Heart left ventricle (tissue), 16 donors: ENCODE results near the gene MYO7B. TPM values are rescaled to one million over a fixed set of nuclear protein-coding genes. Genes with fewer than 3 reads are reported as not detected.

Source experiments
- ATAC-seq, 4 donors: fragments of 200-7000 bp; cut with Tn5 transposase; one replicate each; pipeline ENCODE4 v1.9.1; 2020 to 2022; ENCODE audit warnings: moderate library complexity in 4 of 4, mild to moderate bottlenecking in 3 of 4, moderate number of reproducible peaks in 1 of 4
- DNase-seq, 5 donors: peaks; one replicate each; pipeline ENCODE4 v3.0.0-alpha.2; 2020
- H3K27ac ChIP-seq, 12 donors: fragments of 200-600 bp; sonication (generic) in 4 of 12; one replicate each; pipeline versions ENCODE4 v1.5.0 to v1.8.0; 2016 to 2022; ENCODE audit warnings: mild to moderate bottlenecking in 2 of 12
- H3K27me3 ChIP-seq, 9 donors: fragments of 200-600 bp; sonication (generic) in 2 of 9; one replicate each; pipeline versions ENCODE4 v1.5.1 to v1.8.0; 2016 to 2022; ENCODE audit warnings: mild to moderate bottlenecking in 3 of 9
- H3K36me3 ChIP-seq, 9 donors: fragments of 200-600 bp; sonication (generic) in 2 of 9; one replicate each; pipeline versions ENCODE4 v1.5.0 to v1.8.0; 2018 to 2022; ENCODE audit warnings: mild to moderate bottlenecking in 2 of 9
- H3K4me1 ChIP-seq, 12 donors: fragments of 200-600 bp; sonication (generic) in 4 of 12; one replicate each; pipeline versions ENCODE4 v1.5.0 to v1.8.0; 2016 to 2022; ENCODE audit warnings: mild to moderate bottlenecking in 3 of 12
- H3K4me3 ChIP-seq, 12 donors: fragments of 200-600 bp; sonication (generic) in 4 of 12; one replicate each; pipeline versions ENCODE4 v1.5.0 to v1.8.0; 2017 to 2022; ENCODE audit warnings: mild to moderate bottlenecking in 9 of 12, moderate library complexity in 4 of 12
- H3K9me3 ChIP-seq, 12 donors: fragments of 200-600 bp; sonication (generic) in 4 of 12; one replicate each; pipeline versions ENCODE4 v1.5.0 to v1.8.0; 2016 to 2022; ENCODE audit warnings: mild to moderate bottlenecking in 1 of 12
- CTCF ChIP-seq, 12 donors: fragments of 200-600 bp; sonication (generic) in 4 of 12; IDR thresholded peaks; one replicate each; pipeline versions ENCODE4 v1.5.0 to v1.8.0; 2018 to 2022; ENCODE audit warnings: antibody characterized with exemption in 12 of 12, mild to moderate bottlenecking in 5 of 12
- POLR2A ChIP-seq, 2 donors: fragments of 450-650 bp; IDR thresholded peaks; one replicate each; pipeline ENCODE4 v1.6.1; 2017; ENCODE audit warnings: antibody characterized with exemption in 2 of 2, mild to moderate bottlenecking in 2 of 2, moderate library complexity in 2 of 2
- WGBS, 4 donors: extraction: QIAGEN DNeasy Blood & Tissue Kit in 2 of 4; methylation state at CpG; one replicate each; pipeline versions ENCODE4 v1.1.5 to v1.1.7; 2013 to 2018; 5-methylcytosine and 5-hydroxymethylcytosine counted together
- intact Hi-C, 10 donors: fragments of 100-400 bp; cut with DNase I; formaldehyde crosslinking; loops; one replicate each; pipeline versions ENCODE4 v1.11.1 to v1.14.2; 2022
- polyA plus RNA-seq, 2 donors: library from polyadenylated mRNA; stranded (reverse); fragments of 200-250 nt; gene quantifications; one replicate each; pipeline ENCODE4 v1.2.3, GENCODE V29; 2013
- total RNA-seq, 9 donors: library from RNA; depleted of rRNA in 2 of 9; stranded (reverse); fragments of >200 nt in 2 of 9; fragmentation: NEBNext Ultra II Directional in 3 of 9; extraction: Animal tissue kit (Norgen Biotek cat#: 25700) in 3 of 9; gene quantifications; one replicate each; pipeline versions ENCODE4 v1.1.0 to v1.2.4, GENCODE V29; 2016 to 2023
- donor health status: ischemic (EF 13 %, LVEDD 7.1; RV severe dilation, severe dysfunction).
- donor health status: healthy with polysubstance abuse.
- donor health status: DM: no; HTN: yes; CAD: no.
- donor health status: DM: no; HTN: no; CAD: no.
- donor health status: ischemic (EF 25% LVEDD 6.9; RV normal size, moderate dysfunction).
- donor health status: ischemic (EF 25% LVEDD 5.7; RV mildly dilated, moderate dysfunction).
- donor health status: healthy.
- donor health status: DM: yes; HTN: yes; CAD: no.
- donor health status: ischemic (EF 35%, LVEDD 5.7; RV mildly dilated, moderate dysfunction).
- donor health status: nonischemic (EF 11% LVEDD 7.7; RV severe dilation, severe dysfunction).
- donor health status: DM: yes; HTN: yes; CAD: no.
- donor health status: PGD.
- donor health status: ischemic (EF 29% LVEDD 5.4; RV normal size, mild dysfunction).
- donor health status: nonischemic (EF 23%, LVEDD 6.1; RV moderate dilation, normal function).

MYO7B gene
- total and polyA plus RNA-seq, 11 donors, result 0.20 to 2.1 (median 0.90) TPM

- no peak overlapping the region for H3K4me3 ChIP-seq
- TF ChIP-seq CTCF (IDR thresholded peaks at IDR 0.05), result no peak
- no peak for TF ChIP-seq POLR2A (IDR thresholded peaks at IDR 0.05)
- peaks cover 0 to 4% (median 0%) of the 10 kb centered on the region in 9 donors for H3K27me3 ChIP-seq
- H3K27ac ChIP-seq, result no peak overlapping the region
- H3K9me3 ChIP-seq, result no peaks in the 10 kb centered on the region
- H3K36me3 ChIP-seq, result no peaks in the 10 kb centered on the region
- H3K4me1 ChIP-seq, result peaks cover 11 to 56% (median 28%) of the 10 kb centered on the region in 12 donors
- intact Hi-C loops, result loop anchor here in 1 of 10 donors (5.0 kb wide), 1 partner anchor 69 kb away; no protein-coding TSS in a partner anchor
- ATAC-seq (no peak), DNase-seq (peak in 2 of 5 donors; percentile 32 to 56)
- 74 to 80% (median 78%) methylated on average over 18 of the region's 18 CpGs for WGBS, 4 donors
Measured at GRCh38 chr2:127627740-127628571, 92.5 kb downstream of the MYO7B start.

- H3K27me3 ChIP-seq, result peaks cover 0 to 4% (median 0%) of the 10 kb centered on the region in 9 donors
- no peaks in the 10 kb centered on the region for H3K36me3 ChIP-seq
- intact Hi-C loops, result loop anchor here in 1 of 10 donors (5.0 kb wide), 1 partner anchor 68 kb away; no protein-coding TSS in a partner anchor
- TF ChIP-seq CTCF (IDR thresholded peaks at IDR 0.05), result no peak
- TF ChIP-seq POLR2A (IDR thresholded peaks at IDR 0.05), result no peak
- H3K27ac ChIP-seq, result no peak overlapping the region
- H3K9me3 ChIP-seq, result no peaks in the 10 kb centered on the region
- 58 to 66% (median 60%) methylated on average over 13 to 17 of the region's 17 CpGs for WGBS, 4 donors
- no peak overlapping the region for H3K4me3 ChIP-seq
- DNase-seq, result peak in 2 of 5 donors; percentile 25 to 57
- no peak for ATAC-seq
- peaks cover 19 to 66% (median 39%) of the 10 kb centered on the region in 12 donors for H3K4me1 ChIP-seq
Measured at GRCh38 chr2:127628767-127629614, 93.5 kb downstream of the MYO7B start.

- ATAC-seq (no peak), DNase-seq (peak in 3 of 5 donors; percentile 24 to 59 (median 43))
- TF ChIP-seq CTCF (IDR thresholded peaks at IDR 0.05) (no peak), POLR2A (IDR thresholded peaks at IDR 0.05) (no peak)
- Histone ChIP-seq H3K4me3 (no peak overlapping the region), H3K9me3 (no peaks in the 10 kb centered on the region), H3K4me1 (peaks cover 22 to 73% (median 45%) of the 10 kb centered on the region in 12 donors), H3K27ac (peak overlapping the region in 1 of 12 donors; percentile 85), H3K27me3 (peaks cover 0 to 4% (median 0%) of the 10 kb centered on the region in 9 donors), H3K36me3 (no peaks in the 10 kb centered on the region)
- WGBS, 4 donors, result 60 to 82% (median 74%) methylated on average over 1 to 9 of the region's 9 CpGs
- intact Hi-C loops, result loop anchor here in 3 of 10 donors (5.0 kb wide), 3 partner anchors 48 to 68 kb away; partner anchors contain the start of gene LIMS2 (in 1 of the 3)
Measured at GRCh38 chr2:127629637-127630036, 94.2 kb downstream of the MYO7B start.
